GM18907 (cell line): Measurements from ENCODE around the gene FAM47E.

Experiments
- ATAC-seq: cut with Tn5 transposase; IDR thresholded peaks from one replicate; pipeline ENCODE4 v1.9.1; 2021; ENCODE audit warnings: mild to moderate bottlenecking, moderate library complexity; ENCODE audit not compliant: unreplicated experiment

Gene FAM47E, protein sequence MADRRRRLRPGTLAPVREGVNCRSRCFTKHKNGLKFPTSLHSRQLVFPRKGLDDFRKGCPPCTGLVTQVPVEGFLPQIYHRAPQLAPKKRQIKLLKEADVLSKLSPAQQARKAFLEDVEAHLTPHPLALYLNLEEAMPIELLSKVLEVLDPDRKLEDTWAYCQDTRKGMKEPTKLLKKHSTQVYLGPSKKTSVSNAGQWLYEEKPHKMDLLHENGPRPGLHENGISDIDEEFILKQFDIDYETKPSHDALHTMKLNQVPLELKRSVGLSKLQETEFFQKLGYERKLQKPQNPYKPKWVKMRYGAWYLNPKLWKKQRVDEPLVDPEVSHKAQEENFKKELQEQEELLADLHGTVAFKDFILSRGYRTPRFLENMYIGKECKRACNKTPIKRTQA

DNA sequence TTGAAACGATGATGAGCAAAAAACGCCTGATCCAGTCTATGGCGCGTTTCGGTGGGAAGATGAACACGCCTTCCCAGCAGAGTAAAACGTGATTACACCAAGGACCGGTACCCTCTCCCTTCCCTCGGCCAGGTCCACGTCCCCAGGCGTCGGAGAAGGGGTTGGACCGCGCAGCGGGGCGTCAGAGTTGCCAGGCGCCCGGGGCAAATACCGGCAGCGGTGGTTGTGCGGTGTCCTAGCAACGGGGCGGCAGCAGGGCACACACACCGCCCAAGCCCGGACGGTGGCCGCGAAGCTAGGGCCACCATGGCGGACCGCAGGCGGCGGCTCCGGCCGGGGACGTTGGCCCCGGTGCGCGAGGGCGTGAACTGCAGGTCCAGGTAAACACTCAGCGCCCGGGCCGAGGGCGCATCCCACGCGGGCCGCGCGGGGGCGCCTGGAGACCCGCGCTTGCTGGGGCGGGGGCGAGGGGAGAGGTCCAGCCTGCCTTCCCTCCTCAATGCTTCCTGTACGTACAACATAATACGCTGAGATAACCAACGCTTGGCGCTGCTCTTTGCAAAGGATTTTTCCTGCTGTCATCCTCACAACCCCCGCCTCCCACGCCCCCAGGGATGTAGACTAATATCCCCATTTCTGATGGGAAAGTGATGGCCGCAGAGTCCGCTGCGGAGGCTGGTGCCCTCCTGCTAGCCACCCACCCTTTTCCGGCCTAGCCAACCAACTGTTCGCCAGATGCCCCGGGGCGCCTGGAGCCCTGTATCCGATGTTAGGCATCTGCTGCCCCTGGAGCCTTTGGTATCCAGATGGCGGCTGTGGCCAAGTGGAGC lies at the start of gene FAM47E:
Gene FAM47E, plus strand, starts transcription at position 281 of the 830 bp plus-strand sequence. Its CDS starts 26 bp downstream, at position 307.
- no peak for ATAC-seq

- ATAC-seq = no peak
Measured at GRCh38 chr4:76203541-76203940, 48.0 kb upstream of the FAM47E start.

GRCh38 chr4:76204936-76205335 lies 46.6 kb upstream of the FAM47E start:
- no peak for ATAC-seq

- ATAC-seq = no peak
Measured at GRCh38 chr4:76205476-76205875, 46.0 kb upstream of the FAM47E start.

GRCh38 chr4:76206222-76206942 lies 45.1 kb upstream of the FAM47E start:
- no peak for ATAC-seq

DNA sequence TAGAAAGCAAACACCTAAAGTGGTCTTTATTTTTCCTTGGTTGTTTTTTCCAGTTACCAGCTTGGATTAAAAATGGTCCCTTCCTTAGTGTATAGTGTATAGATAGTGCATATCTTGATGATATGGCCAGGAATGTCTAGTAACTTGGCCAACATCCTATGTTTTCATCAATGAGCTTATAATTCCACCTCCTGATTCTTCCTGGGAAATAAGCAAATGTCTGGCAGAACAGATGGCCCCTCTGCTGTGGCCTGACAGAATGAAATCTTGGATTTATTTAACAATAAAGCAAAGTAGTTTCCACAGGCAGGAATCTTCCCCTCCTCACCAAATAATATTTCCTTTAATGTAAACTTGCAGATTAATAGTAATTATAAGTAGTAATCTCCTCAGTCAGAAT lies 44.0 kb upstream of the FAM47E start:
- no peak for ATAC-seq

DNA sequence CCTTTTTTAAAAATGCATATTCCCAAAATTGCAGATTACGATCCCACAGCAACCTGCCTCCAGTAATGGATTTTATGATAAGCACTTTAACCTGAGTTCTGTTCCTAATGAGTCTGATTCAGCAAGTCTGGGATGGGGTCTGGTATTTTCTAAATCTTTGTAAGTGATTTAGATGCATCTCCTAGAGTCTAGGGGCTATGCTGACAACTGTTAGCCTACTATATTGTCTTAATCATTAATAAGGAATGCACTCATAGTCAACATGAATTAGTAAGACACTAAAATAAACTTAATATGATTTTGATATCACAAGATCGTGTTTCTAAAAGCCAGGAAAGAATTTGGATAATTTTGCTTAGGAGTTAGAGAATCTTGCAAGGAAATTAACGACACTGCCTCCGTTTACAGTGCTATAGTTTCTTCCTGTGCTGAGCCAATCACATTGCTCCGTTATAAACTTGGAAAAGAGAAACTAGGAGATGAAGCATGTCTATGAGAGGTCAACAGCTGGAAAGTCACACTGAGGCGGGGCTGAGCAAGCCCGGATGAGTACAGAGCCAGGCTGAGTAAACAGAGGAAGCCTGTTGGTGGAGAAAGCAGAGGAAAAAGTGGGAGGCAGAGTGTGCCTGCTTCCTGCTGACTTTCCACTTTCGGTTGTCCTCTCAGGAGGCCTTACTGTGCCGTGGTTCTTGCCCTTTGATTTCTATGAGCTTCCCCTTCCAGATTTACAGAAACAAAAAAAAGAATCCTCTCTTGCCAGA lies 43.3 kb upstream of the FAM47E start:
- ATAC-seq = no peak

GRCh38 chr4:76209881-76210280 lies 41.6 kb upstream of the FAM47E start:
- ATAC-seq = no peak

DNA sequence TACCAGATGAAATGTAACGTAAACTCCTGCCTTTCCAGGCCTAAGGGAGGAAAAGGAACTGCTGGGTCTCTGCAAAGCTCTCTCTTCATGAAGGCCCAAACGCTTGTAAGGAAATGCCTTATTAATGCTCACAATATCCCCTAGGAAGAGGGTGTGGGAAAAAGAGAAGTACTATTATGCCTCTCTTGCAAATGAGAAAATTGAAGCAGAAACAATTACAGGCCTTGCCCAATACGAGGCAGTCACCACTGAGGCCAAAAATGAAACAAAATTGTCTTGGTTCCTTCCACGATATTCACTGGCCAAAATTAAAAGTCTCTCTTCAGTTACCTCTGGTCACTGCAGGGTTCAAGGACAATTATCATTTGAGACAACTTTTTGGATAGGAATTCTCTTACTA lies 41.1 kb upstream of the FAM47E start:
- no peak for ATAC-seq

- no peak for ATAC-seq
Measured at GRCh38 chr4:76211769-76212708, 39.5 kb upstream of the FAM47E start.

- ATAC-seq = no peak
Measured at GRCh38 chr4:76212851-76213414, 38.6 kb upstream of the FAM47E start.

GRCh38 chr4:76213415-76214176 lies 37.9 kb upstream of the FAM47E start, which contains the start of gene SCARB2:
TSS of gene SCARB2 (minus strand) at chr4:76213824. CDS start at chr4:76213543, 281 bp downstream.
- ATAC-seq = peak; percentile 78

DNA sequence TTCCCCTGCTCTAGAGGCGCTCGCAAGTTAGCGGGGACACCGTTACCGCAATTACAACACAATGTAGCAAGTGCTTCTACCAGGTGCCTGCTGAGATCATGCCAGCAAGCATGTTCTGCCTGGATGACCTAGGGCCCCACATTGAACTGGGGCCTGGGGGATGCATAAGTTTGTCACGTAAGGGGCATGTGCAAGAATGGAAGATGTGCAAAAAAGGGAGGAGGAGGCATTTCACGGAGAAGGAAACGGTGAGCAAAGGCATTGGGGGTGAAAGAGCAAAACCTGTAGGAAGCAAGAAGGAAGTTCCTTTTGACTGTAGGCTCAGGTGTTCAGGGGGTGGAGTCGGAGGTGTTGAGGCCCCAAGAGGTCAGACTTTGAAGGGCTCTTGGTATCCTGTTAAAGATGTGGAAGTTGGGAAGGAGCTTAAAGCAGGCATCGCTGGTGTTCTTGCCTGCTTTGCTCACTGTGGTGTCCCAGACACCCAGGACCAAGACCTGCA lies 37.3 kb upstream of the FAM47E start:
- ATAC-seq = peak; percentile 1

- ATAC-seq = no peak
Measured at GRCh38 chr4:76215077-76215476, 36.4 kb upstream of the FAM47E start.

DNA sequence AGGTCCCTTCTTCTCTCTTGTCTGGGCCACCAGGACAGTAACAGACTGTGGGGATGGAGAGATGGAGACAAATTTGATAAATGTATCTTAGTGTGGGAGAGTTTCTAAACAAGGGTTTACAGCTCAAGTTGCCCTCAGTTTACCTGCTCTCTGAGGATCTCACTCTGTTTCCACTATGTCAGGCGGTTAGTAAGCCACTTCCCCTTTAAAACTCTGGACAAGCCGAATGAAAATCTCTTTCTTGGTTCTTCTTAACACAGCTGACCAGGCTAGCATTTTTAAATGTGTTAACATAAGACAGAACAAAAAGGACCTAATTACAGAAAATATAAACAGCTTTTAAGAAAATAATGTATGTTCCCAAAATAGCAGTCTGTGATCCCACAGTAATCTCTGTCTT lies 35.0 kb upstream of the FAM47E start:
- ATAC-seq = no peak

- ATAC-seq = no peak
Measured at GRCh38 chr4:76216975-76217814, 34.3 kb upstream of the FAM47E start.
